Measurements from ENCODE around the gene MEG3.

MEG3 gene

DNA sequence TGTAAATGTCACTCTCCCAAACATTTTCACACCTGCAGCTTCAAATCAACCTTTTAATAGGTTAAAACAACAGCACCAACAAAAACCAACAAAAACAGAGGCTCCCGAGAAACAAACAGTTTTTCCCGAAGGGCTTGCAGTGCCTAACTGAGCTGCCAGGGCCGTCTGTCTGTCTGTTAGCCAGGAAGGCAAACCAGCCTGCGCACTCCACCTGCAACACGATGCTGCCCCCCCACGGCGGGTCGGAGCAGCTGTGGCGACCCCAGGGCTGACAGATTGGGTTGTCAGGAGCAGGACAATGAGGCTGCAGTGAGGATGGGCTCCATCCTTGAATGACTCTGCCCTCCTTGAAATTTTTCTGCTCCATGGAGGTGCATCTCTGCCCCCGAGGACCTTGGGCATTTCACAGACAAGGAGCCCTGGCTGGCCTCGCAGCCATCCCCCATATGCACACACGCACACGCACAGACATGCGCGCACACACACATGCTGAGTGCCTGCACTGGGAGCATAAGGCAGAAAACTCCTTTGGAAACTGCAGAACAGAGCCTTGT is 75.0 kb downstream of the MEG3 start:
- H3K79me2 ChIP-seq (ENCODE audit: insufficient read depth, low read depth) = no peaks in the 10 kb centered on the region
- no peaks in the 10 kb centered on the region for H3K36me3 ChIP-seq (ENCODE audit: insufficient read depth)
- H3K4me1 ChIP-seq (ENCODE audit: low read depth, poor library complexity, severe bottlenecking) = no peaks in the 10 kb centered on the region
- no peak overlapping the region for H3K4me2 ChIP-seq
- no peaks in the 10 kb centered on the region for H4K20me1 ChIP-seq (ENCODE audit: insufficient read depth)
- H3K9ac ChIP-seq = no peak overlapping the region
- no peak overlapping the region for H3K4me3 ChIP-seq (IDR thresholded peaks at IDR 0.05; ENCODE audit: insufficient read depth, low read depth, low read length)
- H3K27me3 ChIP-seq (ENCODE audit: insufficient read depth, low read depth) = peaks cover 52% of the 10 kb centered on the region; the same call in 1 of the 2 replicates
- H2AFZ ChIP-seq (ENCODE audit: low read depth) = no peak overlapping the region
- TF ChIP-seq, protein P1, sequence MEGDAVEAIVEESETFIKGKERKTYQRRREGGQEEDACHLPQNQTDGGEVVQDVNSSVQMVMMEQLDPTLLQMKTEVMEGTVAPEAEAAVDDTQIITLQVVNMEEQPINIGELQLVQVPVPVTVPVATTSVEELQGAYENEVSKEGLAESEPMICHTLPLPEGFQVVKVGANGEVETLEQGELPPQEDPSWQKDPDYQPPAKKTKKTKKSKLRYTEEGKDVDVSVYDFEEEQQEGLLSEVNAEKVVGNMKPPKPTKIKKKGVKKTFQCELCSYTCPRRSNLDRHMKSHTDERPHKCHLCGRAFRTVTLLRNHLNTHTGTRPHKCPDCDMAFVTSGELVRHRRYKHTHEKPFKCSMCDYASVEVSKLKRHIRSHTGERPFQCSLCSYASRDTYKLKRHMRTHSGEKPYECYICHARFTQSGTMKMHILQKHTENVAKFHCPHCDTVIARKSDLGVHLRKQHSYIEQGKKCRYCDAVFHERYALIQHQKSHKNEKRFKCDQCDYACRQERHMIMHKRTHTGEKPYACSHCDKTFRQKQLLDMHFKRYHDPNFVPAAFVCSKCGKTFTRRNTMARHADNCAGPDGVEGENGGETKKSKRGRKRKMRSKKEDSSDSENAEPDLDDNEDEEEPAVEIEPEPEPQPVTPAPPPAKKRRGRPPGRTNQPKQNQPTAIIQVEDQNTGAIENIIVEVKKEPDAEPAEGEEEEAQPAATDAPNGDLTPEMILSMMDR (conservative IDR thresholded peaks at IDR 0.05; ENCODE audit: low read depth, low read length) = peak; percentile 23; the same call in 1 of the 2 replicates
- no peak overlapping the region for H3K27ac ChIP-seq

DNA sequence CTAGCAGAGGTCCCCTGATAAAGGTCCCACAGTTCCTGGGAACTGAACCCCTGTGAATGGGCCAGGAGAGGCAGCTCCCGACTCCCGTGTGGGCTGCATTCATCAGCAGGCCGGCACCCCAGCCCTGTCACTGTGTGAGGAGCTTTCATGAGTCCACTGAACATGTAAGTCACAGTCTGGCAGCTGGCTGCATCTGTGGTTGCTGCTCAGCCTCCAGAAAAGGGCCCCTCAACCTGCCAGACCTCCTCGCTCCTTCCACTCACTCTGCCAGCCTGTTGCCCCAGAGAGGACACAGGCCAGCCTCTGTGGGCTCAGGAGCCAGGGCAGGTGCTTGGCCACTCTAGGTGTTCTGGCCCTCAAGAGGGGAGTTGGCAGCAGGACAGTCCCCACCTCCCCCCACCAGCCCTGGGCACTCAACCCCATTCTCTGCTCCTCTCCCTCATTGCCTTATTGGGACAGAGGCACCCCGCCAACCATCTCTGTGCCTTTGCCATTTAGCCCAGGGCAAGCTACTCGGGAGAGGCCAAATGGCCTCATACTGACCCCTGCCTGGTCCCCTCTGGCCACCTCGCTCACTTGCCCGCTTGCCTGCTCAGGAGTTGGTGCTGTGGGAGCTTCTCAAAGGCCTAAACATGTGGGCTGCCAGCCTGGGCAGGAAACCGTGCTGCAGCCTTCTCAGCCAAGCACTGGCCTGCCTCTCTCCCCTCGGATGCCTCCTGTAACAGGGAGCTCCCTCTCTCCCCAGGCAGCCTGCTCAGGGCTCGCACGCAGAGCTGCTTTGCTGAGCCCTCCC is 75.7 kb downstream of the MEG3 start:
- no peaks in the 10 kb centered on the region for H3K36me3 ChIP-seq (ENCODE audit: insufficient read depth)
- no peak overlapping the region for H3K4me3 ChIP-seq (IDR thresholded peaks at IDR 0.05; ENCODE audit: insufficient read depth, low read depth, low read length)
- no peak overlapping the region for H3K27ac ChIP-seq
- no peak overlapping the region for H3K9ac ChIP-seq
- H3K27me3 ChIP-seq (ENCODE audit: insufficient read depth, low read depth) = peaks cover 48% of the 10 kb centered on the region; the same call in 1 of the 2 replicates
- no peaks in the 10 kb centered on the region for H3K79me2 ChIP-seq (ENCODE audit: insufficient read depth, low read depth)
- no peaks in the 10 kb centered on the region for H4K20me1 ChIP-seq (ENCODE audit: insufficient read depth)
- no peak overlapping the region for H3K4me2 ChIP-seq
- H3K4me1 ChIP-seq (ENCODE audit: low read depth, poor library complexity, severe bottlenecking) = no peaks in the 10 kb centered on the region
- TF ChIP-seq, protein P1 (conservative IDR thresholded peaks at IDR 0.05; ENCODE audit: low read depth, low read length) = no peak
- H2AFZ ChIP-seq (ENCODE audit: low read depth) = no peak overlapping the region

DNA sequence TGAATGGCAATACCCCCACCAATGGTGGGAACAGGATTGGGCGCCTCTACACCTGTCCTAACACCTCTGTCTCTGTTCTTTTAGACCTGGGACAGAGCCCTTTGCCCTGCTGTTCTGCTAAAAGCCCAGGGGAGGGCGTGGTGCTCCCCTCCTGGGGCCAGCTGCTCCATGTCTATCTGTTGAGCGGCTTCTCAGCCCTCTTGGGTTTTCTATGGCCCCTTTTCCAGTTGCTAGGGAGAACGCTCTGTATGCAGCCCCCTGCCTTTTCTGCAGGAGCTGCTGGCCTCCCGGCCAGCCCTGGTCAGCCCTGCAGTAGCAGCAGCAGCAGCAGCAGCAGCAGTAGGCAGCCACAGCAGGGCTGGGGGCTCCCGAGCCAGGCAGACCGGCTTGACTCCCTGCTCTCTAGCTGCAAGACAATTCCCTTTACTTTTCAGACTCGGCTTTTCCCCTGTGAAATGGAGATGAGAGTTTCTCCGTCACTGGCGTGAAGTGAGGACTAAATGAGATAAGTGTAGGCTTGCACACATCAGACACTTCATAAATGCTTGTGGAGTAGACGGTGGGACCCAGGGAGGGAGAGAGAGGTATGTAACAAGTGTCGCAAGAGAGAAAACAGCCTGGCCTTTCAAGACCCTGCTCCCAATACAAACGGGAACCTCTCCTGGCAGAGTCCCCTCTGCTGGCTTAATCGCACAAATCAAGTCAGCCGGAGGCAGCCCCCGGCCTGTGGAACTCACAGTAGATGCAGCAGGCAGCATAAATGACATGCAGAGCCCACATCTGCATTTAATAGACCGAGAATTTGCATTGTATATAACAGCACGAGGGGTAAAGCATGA is 76.6 kb downstream of the MEG3 start:
- H3K27me3 ChIP-seq (ENCODE audit: insufficient read depth, low read depth) = peaks cover 46% of the 10 kb centered on the region; the same call in 1 of the 2 replicates
- TF ChIP-seq, protein P1 (conservative IDR thresholded peaks at IDR 0.05; ENCODE audit: low read depth, low read length) = no peak
- no peaks in the 10 kb centered on the region for H3K36me3 ChIP-seq (ENCODE audit: insufficient read depth)
- no peak overlapping the region for H2AFZ ChIP-seq (ENCODE audit: low read depth)
- no peaks in the 10 kb centered on the region for H4K20me1 ChIP-seq (ENCODE audit: insufficient read depth)
- no peaks in the 10 kb centered on the region for H3K79me2 ChIP-seq (ENCODE audit: insufficient read depth, low read depth)
- no peaks in the 10 kb centered on the region for H3K4me1 ChIP-seq (ENCODE audit: low read depth, poor library complexity, severe bottlenecking)
- H3K4me3 ChIP-seq (IDR thresholded peaks at IDR 0.05; ENCODE audit: insufficient read depth, low read depth, low read length) = no peak overlapping the region
- no peak overlapping the region for H3K9ac ChIP-seq
- H3K4me2 ChIP-seq = no peak overlapping the region
- no peak overlapping the region for H3K27ac ChIP-seq

- Histone ChIP-seq H3K36me3 (ENCODE audit: insufficient read depth) (no peaks in the 10 kb centered on the region), H3K27ac (no peak overlapping the region), H2AFZ (ENCODE audit: low read depth) (no peak overlapping the region), H4K20me1 (ENCODE audit: insufficient read depth) (no peaks in the 10 kb centered on the region), H3K4me3 (IDR thresholded peaks at IDR 0.05; ENCODE audit: insufficient read depth, low read depth, low read length) (no peak overlapping the region), H3K9ac (no peak overlapping the region), H3K4me2 (no peak overlapping the region), H3K79me2 (ENCODE audit: insufficient read depth, low read depth) (no peaks in the 10 kb centered on the region), H3K27me3 (ENCODE audit: insufficient read depth, low read depth) (peaks cover 46% of the 10 kb centered on the region; the same call in 1 of the 2 replicates), H3K4me1 (ENCODE audit: low read depth, poor library complexity, severe bottlenecking) (no peaks in the 10 kb centered on the region)
- TF ChIP-seq, protein P1 (conservative IDR thresholded peaks at IDR 0.05; ENCODE audit: low read depth, low read length) = no peak
These were observed 77.2 kb downstream of the MEG3 start for GRCh38 chr14:100903134-100903468.
